HuH-7 (cell line): Measurements from ENCODE around the gene CA11.
"Not testable (repeated sequence)": the region's sequence is repeated elsewhere in the genome, so short reads cannot be mapped to it uniquely, and the experiment has no call there.

Experiments
- DNase-seq: peaks from one replicate; pipeline ENCODE4 v3.0.0; 2011; ENCODE audit warnings: low spot score

The CA11 gene

DNA sequence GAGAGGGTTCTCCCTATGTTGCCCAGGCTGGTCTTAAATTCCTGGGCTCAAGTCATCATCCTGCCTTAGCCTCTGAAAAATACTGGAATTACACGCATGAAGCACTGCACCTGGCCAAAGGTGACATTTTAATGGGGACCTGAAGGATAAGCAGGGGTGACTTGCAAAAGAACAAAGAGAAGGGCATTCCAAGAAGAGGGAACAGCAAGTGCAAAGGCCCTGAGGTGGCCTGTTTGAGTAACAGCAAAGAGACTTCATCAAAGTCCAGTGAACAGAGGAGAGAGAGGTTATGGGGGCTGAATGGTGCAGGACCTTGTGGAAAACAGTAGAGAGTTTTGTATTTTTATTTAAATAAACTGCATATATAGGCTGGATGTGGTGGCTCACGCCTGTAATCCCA lies 4.1 kb downstream of the CA11 start:
- DNase-seq: no peak

GRCh38 chr19:48639483-48640375 lies 6.3 kb downstream of the CA11 start:
- no peak for DNase-seq

GRCh38 chr19:48638831-48639381 lies 7.1 kb downstream of the CA11 start:
- no peak for DNase-seq

- peak; percentile 82 for DNase-seq
Measured at GRCh38 chr19:48637948-48638830, 7.8 kb downstream of the CA11 start.

- DNase-seq: peak; percentile 96
Measured at GRCh38 chr19:48637449-48637947, 8.5 kb downstream of the CA11 start.

- DNase-seq: no peak
Measured at GRCh38 chr19:48636859-48637448, 9.0 kb downstream of the CA11 start, which contains the start of gene DBP. Gene DBP (minus strand): TSS chr19:48637379. CDS start chr19:48636994, 385 bp downstream.

DNA sequence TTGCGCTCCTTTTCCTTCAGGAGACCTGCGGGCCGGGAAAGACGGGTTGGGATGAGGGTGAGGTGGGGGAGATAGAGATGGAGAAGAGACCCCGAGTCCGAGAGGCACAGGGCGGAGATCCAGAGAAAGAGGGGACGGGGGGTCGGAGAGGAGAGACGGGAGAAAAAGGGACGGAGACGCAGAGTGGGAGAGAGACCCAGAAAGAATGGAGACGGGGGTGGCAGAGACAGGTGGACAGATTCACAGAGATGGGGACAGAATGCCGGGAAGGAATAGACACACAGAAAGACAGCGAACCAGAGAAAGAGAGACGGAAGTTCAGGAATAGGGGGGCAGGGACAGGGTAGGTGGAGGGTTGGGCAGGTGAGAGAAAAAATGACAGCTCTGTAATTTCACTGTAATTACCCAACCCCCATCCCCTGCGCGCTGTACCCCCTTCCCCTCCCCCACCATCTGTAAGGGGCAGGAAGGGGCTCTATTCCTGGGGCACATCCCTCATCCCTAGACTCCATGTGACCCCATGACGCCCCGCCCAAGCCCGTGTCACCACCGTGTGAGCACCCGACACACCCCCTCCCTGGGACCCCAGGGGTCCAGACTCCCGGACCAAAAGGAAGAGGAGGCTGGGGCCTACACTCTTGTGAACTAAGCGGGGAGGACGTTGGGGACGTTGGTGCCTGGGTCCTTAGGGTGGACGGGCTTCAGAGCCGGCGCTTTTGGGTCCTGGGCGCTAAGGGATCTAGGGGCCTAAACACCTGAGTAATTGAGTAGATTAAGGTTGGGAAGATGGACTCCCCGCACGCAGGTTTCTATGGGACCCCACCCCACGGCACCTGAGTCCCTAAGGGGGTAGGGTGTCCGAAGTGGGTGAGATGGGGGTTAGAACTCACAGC lies 9.8 kb downstream of the CA11 start:
- no peak for DNase-seq

- peak; percentile 81 for DNase-seq
Measured at GRCh38 chr19:48635263-48635965, 10.6 kb downstream of the CA11 start.

- peak; percentile 91 for DNase-seq
Measured at GRCh38 chr19:48634424-48635262, 11.3 kb downstream of the CA11 start.

DNA sequence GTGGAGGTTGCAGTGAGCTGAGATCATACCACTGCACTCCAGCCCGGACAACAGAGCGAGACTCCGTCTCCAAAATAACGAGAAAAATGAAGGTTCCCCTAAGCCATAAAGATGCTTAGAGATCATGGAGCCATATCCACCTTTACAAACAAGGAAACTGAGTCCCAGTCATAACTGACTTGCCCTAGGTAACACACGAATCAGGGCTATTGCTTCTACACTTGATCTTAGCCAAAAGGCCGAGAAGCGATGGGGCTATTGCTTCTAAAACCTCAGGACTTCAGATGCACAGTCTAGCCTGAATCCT lies 12.0 kb downstream of the CA11 start:
- no peak for DNase-seq

DNA sequence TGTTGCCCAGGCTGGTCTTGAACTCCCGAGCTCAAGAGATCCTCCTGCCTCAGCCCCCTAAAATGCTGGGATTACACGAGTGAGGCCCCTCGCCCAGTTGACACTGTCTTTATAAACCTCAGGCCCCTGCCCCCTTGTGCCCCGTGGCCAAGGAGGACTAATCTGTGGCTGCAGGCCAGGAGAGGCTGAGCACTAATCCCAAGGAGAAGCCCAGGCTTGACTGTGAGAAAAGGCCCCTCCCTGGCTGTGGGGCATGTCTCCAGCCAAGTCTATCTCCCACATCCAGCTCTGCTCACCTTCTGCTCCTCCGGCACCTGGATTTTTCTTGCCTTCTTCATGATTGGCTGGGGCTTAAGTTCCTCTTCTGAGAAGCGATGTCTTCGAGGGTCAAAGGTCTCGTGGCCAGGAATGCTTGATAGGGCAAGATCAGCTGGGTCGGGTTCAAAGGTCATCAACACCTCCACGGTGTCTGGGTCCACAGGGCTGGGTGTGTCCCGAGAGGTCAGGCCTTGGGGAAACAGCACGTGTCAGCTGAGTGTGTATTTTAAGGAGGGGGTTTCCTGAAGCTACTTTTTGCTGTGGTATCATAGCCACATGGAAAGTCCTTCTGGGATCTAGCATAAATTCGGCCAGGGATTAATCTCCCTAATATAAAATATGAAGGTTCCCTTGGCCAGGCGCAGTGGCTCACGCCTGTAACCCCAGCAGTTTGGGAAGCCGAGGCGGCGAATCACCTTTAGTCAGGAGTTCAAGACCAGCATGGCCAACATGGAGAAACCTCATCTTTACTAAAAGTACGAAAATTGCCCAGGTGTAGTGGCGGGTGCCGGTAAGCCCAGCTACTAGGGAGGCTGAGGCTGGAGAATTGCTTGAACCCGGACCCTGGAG lies 12.6 kb downstream of the CA11 start:
- no peak for DNase-seq

GRCh38 chr19:48632692-48633147 lies 13.3 kb downstream of the CA11 start:
- DNase-seq: no peak

DNA sequence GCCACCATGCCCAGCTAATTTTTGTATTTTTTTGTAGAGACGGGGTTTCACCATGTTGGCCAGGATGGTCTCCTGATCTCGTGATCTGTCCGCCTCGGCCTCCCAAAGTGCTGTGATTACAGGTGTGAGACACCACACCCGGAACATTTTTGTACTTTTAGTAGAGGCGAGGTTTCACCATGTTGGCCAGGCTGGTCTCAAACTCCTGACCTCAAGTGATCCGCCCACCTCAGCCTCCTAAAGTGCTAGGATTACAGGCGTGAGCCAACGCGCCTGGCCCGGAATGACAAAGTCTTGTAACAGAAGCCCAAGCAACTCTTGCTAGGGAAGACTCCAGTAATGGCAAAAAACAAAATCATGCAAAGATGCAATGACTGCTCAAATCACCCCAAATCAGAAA lies 13.7 kb downstream of the CA11 start:
- not testable (repeated sequence) for DNase-seq

DNA sequence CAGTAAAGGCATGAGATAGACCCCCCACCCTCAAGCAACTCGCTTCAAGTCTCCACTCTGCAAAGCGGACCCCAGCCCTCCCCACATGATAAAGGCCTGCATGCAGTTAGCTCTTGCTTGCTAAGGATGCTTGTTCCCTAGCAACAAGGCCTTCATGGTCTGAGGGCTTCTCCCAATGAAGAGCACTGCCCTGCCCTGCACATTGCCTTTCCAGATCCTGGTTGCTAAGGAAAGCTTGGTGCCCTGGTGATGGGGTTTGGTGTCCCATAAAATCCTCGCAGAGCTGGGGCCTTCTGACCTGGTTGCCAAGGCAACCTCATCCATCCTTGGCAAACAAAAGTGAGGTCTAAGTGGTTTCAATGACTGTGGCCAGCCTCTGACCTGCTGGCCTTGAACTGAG lies 14.8 kb downstream of the CA11 start:
- no peak for DNase-seq

DNA sequence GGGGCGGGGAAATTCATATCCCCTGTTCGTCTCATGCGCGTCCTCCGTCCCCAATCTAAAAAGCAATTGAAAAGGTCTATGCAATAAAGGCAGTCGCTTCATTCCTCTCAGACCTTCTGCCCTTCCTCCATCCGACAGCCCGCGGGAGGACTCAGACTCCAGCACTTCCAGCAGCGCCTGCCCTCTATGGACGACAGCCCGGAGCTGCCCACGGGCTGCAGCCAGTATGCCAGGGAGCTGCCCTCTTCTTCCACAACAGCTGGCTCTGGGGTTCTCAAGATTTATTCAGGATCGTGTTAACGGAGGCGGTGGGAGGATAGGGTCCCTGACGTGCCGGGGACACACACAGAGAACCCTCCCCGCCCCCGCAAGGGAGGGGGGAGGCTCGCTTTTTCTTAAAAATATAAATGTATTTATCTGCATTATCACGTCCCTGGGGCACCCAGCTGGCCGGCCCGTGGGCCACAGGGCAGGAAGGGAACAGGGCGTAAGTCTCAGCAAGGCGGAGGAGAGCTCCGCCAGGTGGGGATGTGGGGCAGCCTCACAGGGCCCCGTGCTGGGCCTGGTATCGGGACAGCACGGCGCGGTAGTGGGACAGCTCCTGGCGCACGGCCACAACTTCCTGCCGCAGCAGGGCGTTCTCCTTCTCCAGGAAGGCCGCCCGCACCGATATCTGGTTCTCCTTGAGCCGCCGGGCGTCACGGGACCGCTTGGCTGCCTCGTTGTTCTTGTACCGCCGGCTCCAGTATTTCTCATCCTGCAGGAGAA lies 15.5 kb downstream of the CA11 start:
- DNase-seq: no peak

DNA sequence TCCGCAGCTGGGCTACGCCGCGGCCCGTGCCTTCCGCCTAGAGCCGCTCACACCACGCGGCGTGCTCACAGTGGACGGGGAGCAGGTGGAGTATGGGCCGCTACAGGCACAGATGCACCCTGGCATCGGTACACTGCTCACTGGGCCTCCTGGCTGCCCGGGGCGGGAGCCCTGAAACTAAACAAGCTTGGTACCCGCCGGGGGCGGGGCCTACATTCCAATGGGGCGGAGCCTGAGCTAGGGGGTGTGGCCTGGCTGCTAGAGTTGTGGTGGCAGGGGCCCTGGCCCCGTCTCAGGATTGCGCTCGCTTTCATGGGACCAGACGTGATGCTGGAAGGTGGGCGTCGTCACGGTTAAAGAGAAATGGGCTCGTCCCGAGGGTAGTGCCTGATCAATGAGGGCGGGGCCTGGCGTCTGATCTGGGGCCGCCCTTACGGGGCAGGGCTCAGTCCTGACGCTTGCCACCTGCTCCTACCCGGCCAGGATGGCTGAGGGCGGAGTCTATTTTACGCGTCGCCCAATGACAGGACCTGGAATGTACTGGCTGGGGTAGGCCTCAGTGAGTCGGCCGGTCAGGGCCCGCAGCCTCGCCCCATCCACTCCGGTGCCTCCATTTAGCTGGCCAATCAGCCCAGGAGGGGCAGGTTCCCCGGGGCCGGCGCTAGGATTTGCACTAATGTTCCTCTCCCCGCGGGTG lies 16.2 kb downstream of the CA11 start:
- DNase-seq: no peak

- DNase-seq: no peak
Measured at GRCh38 chr19:48629297-48629598, 16.7 kb downstream of the CA11 start.
